Peyer's patch (tissue), 4 donors: Measurements from ENCODE around the gene PEX7.

Experiments
- POLR2A ChIP-seq, 2 donors: fragments of 450-650 bp; IDR thresholded peaks; one replicate each; pipeline ENCODE4 v1.5.1; 2017; ENCODE audit warnings: antibody characterized with exemption in 2 of 2, mild to moderate bottlenecking in 2 of 2, moderate library complexity in 2 of 2
- TF ChIP-seq, protein P1 (sequence below), 6 experiments: fragments of 450-650 bp in 4 of 6; fragments of 200-600 bp in 2 of 6; sonication (generic) in 1 of 6; IDR thresholded peaks; one replicate each; pipeline ENCODE4 v1.5.1; 2017 to 2019; ENCODE audit warnings: antibody characterized with exemption in 6 of 6, mild to moderate bottlenecking in 3 of 6, moderate library complexity in 1 of 6

DNA sequence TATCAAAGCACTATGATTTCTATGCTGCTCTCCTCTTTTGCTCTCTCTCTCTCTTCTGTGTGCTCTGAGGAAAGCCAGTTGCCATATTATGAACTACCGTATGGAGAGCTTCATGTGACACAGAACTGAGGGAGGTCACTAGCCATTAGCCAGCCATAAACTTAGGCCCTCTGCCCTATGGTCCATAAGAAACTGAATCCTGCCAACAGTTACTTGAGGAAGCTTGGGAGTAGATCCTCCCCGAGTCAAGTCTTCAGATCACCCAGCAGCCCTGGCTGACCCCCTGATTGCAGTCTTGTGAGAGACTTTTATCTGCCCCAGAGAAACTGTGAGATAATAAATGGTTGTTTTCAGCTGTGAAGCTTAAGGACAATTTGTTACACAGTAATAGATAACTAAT, 5.7 kb upstream of the PEX7 start:
- TF ChIP-seq, protein P1, sequence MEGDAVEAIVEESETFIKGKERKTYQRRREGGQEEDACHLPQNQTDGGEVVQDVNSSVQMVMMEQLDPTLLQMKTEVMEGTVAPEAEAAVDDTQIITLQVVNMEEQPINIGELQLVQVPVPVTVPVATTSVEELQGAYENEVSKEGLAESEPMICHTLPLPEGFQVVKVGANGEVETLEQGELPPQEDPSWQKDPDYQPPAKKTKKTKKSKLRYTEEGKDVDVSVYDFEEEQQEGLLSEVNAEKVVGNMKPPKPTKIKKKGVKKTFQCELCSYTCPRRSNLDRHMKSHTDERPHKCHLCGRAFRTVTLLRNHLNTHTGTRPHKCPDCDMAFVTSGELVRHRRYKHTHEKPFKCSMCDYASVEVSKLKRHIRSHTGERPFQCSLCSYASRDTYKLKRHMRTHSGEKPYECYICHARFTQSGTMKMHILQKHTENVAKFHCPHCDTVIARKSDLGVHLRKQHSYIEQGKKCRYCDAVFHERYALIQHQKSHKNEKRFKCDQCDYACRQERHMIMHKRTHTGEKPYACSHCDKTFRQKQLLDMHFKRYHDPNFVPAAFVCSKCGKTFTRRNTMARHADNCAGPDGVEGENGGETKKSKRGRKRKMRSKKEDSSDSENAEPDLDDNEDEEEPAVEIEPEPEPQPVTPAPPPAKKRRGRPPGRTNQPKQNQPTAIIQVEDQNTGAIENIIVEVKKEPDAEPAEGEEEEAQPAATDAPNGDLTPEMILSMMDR (IDR thresholded peaks at IDR 0.05), result no peak
- TF ChIP-seq POLR2A (IDR thresholded peaks at IDR 0.05), result no peak
